CD14-positive monocyte (primary cell): ENCODE results near the gene RGPD3. TPM values are rescaled to one million over a fixed set of nuclear protein-coding genes. Genes with fewer than 3 reads are reported as not detected.
"Not testable (repeated sequence)": the region's sequence is repeated elsewhere in the genome, so short reads cannot be mapped to it uniquely, and the experiment has no call there.

Experiments
- DNase-seq, 3 donors: peaks; one replicate each; pipeline ENCODE4 v3.0.0-alpha.2; 2011 to 2022
- H2AFZ ChIP-seq: 2 replicates; pipeline ENCODE4 v1.6.0; 2012; ENCODE audit warnings: mild to moderate bottlenecking, low read depth, low read length, inconsistent platforms; ENCODE audit not compliant: insufficient read depth, poor library complexity, severe bottlenecking
- H3K27ac ChIP-seq, 2 donors: 1 replicate in 1 of 2; 2 replicates in 1 of 2; pipeline ENCODE4 v1.5.1; 2012 to 2013; ENCODE audit warnings: low read length in 2 of 2, control low read depth in 1 of 2, inconsistent platforms in 1 of 2, low read depth in 1 of 2, mild to moderate bottlenecking in 1 of 2
- H3K27me3 ChIP-seq, 2 donors: one replicate each; pipeline versions ENCODE4 v1.6.0 to v1.6.1; 2011 to 2013; ENCODE audit warnings: low read length in 2 of 2; ENCODE audit not compliant: control insufficient read depth in 2 of 2, insufficient read depth in 2 of 2
- H3K36me3 ChIP-seq, 2 donors: replicated peaks in 1 of 2; 1 replicate in 1 of 2; 2 replicates in 1 of 2; pipeline versions ENCODE4 v1.5.1 to v1.6.1; 2012 to 2013; ENCODE audit warnings: low read length in 2 of 2, control low read depth in 1 of 2, inconsistent platforms in 1 of 2, mild to moderate bottlenecking in 1 of 2; ENCODE audit not compliant: insufficient read depth in 2 of 2, control insufficient read depth in 1 of 2
- H3K4me1 ChIP-seq, 2 donors: 1 replicate in 1 of 2; 2 replicates in 1 of 2; pipeline versions ENCODE4 v1.5.1 to v1.6.1; 2012 to 2013; ENCODE audit warnings: low read length in 2 of 2, control low read depth in 1 of 2, inconsistent platforms in 1 of 2, mild to moderate bottlenecking in 1 of 2, moderate library complexity in 1 of 2; ENCODE audit not compliant: insufficient read depth in 2 of 2, control insufficient read depth in 1 of 2
- H3K4me2 ChIP-seq: replicated peaks from 2 replicates; pipeline ENCODE3; 2012; ENCODE audit warnings: low read length, moderate library complexity, mild to moderate bottlenecking; ENCODE audit not compliant: poor library complexity, severe bottlenecking; ENCODE audit errors: extremely low read depth
- H3K4me3 ChIP-seq, 3 experiments: fragments of 200-600 bp in 1 of 3; sonication (generic) in 1 of 3; replicated peaks in 1 of 3; 1 replicate in 2 of 3; 2 replicates in 1 of 3; pipeline ENCODE4 v1.5.1; 2011 to 2013; ENCODE audit warnings: low read length in 3 of 3, mild to moderate bottlenecking in 3 of 3, control low read depth in 2 of 3, low read depth in 2 of 3, inconsistent platforms in 1 of 3, moderate library complexity in 1 of 3
- H3K79me2 ChIP-seq: 2 replicates; pipeline ENCODE4 v1.6.0; 2012; ENCODE audit warnings: mild to moderate bottlenecking, control low read depth, inconsistent platforms, low read length, moderate library complexity; ENCODE audit not compliant: insufficient read depth
- H3K9ac ChIP-seq: 2 replicates; pipeline ENCODE4 v1.6.0; 2017; ENCODE audit warnings: low read length, mild to moderate bottlenecking; ENCODE audit not compliant: insufficient read depth, poor library complexity, severe bottlenecking
- H3K9me3 ChIP-seq, 2 donors: replicated peaks in 1 of 2; 1 replicate in 1 of 2; 2 replicates in 1 of 2; pipeline versions ENCODE4 v1.5.1 to v1.6.1; 2012 to 2013; ENCODE audit warnings: low read length in 2 of 2, control low read depth in 1 of 2; ENCODE audit not compliant: control insufficient read depth in 1 of 2, insufficient read depth in 1 of 2
- H4K20me1 ChIP-seq: 2 replicates; pipeline ENCODE4 v1.6.0; 2012; ENCODE audit warnings: mild to moderate bottlenecking, low read length, control low read depth, moderate library complexity; ENCODE audit not compliant: insufficient read depth
- H3K27ac Mint-ChIP-seq, 7 donors: one replicate each; pipeline ENCODE4 v1.8.0; 2020; ENCODE audit warnings: mild to moderate bottlenecking in 7 of 7, mixed read lengths in 7 of 7, moderate library complexity in 6 of 7, inconsistent platforms in 2 of 7
- H3K27me3 Mint-ChIP-seq, 3 donors: one replicate each; pipeline ENCODE4 v1.8.0; 2021 to 2022; ENCODE audit warnings: low read depth in 3 of 3, mild to moderate bottlenecking in 3 of 3, mixed read lengths in 3 of 3, moderate library complexity in 3 of 3, inconsistent platforms in 1 of 3
- H3K36me3 Mint-ChIP-seq, 2 donors: one replicate each; pipeline ENCODE4 v1.8.0; 2020; ENCODE audit warnings: mixed read lengths in 2 of 2, inconsistent platforms in 1 of 2, mild to moderate bottlenecking in 1 of 2
- H3K4me1 Mint-ChIP-seq: one replicate; pipeline ENCODE4 v1.8.0; 2020; ENCODE audit warnings: mild to moderate bottlenecking, mixed read lengths
- H3K4me3 Mint-ChIP-seq, 2 donors: one replicate each; pipeline ENCODE4 v1.8.0; 2020; ENCODE audit warnings: mild to moderate bottlenecking in 2 of 2, mixed read lengths in 2 of 2, moderate library complexity in 1 of 2
- H3K9me3 Mint-ChIP-seq, 7 donors: one replicate each; pipeline ENCODE4 v1.8.0; 2020 to 2022; ENCODE audit warnings: mixed read lengths in 7 of 7, mild to moderate bottlenecking in 6 of 7, moderate library complexity in 6 of 7, inconsistent platforms in 2 of 7
- WGBS: methylation state at CpG from one replicate; pipeline ENCODE4 v1.1.5; 2013; ENCODE audit warnings: missing lambda C conversion rate; ENCODE audit not compliant: insufficient coverage; 5-methylcytosine and 5-hydroxymethylcytosine counted together
- intact Hi-C, 2 donors: fragments of 100-400 bp; cut with micrococcal nuclease; formaldehyde crosslinking; loops; one replicate each; pipeline versions ENCODE4 v1.15.0 to v1.15.1; 2023
- polyA plus RNA-seq, 3 donors: library from polyadenylated mRNA; depleted of rRNA in 1 of 3; unstranded in 2 of 3; stranded (reverse) in 1 of 3; fragments of 300-500 nt in 2 of 3; fragments of >200 nt in 1 of 3; fragmentation: Illumina TruSeq in 2 of 3; gene quantifications; 1 replicate in 2 of 3; 2 replicates in 1 of 3; pipeline ENCODE4 v1.2.3, GENCODE V29; 2012 to 2021

Gene RGPD3
- polyA plus RNA-seq, 3 donors, result 0.25 TPM; not detected in 2

DNA sequence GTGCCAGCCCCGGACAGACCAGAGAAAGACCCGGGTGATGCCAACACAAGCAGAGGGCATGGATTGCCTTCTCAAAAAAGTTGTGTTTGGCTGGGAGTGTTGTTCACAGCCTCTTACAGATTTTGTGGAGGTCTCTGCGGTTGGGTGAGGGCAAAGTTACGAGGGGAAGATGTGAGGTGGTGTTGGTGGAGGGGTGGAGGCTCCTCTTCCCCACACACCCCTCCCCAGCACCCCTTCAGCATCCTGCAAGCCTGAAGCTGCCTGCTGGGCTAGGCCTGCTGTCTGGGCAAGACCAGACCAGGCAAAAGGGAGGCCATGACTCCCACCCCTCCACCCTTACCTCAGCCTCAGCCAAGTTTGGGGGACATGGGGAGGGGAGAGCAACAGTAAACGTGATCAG is 45.2 kb upstream of the RGPD3 start:
- H3K36me3 Mint-ChIP-seq, H3K9ac ChIP-seq, H3K36me3 ChIP-seq, H2AFZ ChIP-seq, DNase-seq, H3K9me3 ChIP-seq, H3K9me3 Mint-ChIP-seq, H3K27me3 ChIP-seq, H3K27me3 Mint-ChIP-seq, H3K79me2 ChIP-seq, H3K4me3 ChIP-seq, intact Hi-C loops, H3K4me3 Mint-ChIP-seq, H3K4me2 ChIP-seq, H4K20me1 ChIP-seq, H3K27ac ChIP-seq: not testable (repeated sequence)
- H3K4me1 ChIP-seq, result peaks cover 29 to 37% of the 10 kb centered on the region in 2 donors
- Mint-ChIP-seq H3K4me1 (peaks cover 37% of the 10 kb centered on the region), H3K27ac (peak overlapping the region in 1 of 7 donors; percentile 77)
- WGBS, result no CpG with 5 or more reads among the region's 5 CpGs

DNA sequence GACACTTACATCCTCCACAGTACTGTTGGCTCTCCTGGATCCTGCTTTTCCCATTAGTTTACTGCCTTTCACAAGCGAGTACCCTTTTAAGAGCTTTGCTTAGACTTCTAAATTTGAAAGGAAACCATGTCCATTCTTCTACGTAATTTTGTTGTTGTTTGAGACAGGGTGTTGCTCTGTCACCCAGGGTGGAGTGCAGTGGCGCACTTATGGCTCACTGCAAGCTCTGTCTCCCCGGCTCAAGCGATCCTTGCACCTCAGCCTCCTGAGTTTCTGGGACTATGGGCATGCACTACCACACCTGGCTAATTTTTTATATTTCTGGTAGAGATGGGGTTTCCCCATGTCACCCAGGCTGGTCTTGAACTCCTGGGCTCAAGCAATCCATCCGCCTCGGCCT is 43.7 kb upstream of the RGPD3 start:
- H3K4me3 Mint-ChIP-seq, result peak overlapping the region; percentile 48 to 76

DNA sequence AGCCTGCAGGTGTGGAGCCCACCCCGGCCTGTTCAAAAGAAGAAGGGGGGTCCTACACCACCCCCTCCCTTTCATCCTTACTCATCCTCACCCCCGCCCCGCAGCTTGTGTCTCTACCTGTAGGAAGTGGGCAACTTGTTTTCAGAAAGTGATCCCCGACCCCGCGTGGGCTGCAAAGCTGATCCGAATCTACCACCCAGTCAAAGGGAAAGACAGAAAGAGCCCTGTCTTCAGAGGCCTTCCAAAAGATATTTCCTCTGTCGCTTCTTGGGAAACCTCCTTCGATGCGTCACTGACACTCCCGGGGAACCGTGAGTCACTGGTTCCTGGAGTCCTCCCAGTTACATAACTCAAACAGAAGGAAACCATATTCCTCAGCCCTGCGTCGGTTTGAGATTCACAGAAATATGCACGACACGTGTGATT is 43.3 kb upstream of the RGPD3 start:
- H3K4me3 ChIP-seq, result peak overlapping the region in 1 of 3 experiments; percentile 38
- peak overlapping the region; percentile 48 to 76 for H3K4me3 Mint-ChIP-seq
- H3K79me2 ChIP-seq, H3K4me2 ChIP-seq, intact Hi-C loops, H2AFZ ChIP-seq, H3K27me3 ChIP-seq, H4K20me1 ChIP-seq, H3K9me3 ChIP-seq, H3K36me3 ChIP-seq, H3K36me3 Mint-ChIP-seq, H3K27me3 Mint-ChIP-seq, H3K9me3 Mint-ChIP-seq: not testable (repeated sequence)
- no CpG with 5 or more reads among the region's 16 CpGs for WGBS
- peaks cover 29 to 37% of the 10 kb centered on the region in 2 donors for H3K4me1 ChIP-seq
- peak overlapping the region; percentile 89 to 96 (median 94) for H3K27ac Mint-ChIP-seq
- peaks cover 37% of the 10 kb centered on the region for H3K4me1 Mint-ChIP-seq
- peak overlapping the region; percentile 66 to 91 for H3K27ac ChIP-seq
- peak overlapping the region; percentile 46 for H3K9ac ChIP-seq
- DNase-seq, result peak; percentile 87 to 94 (median 89)

More for the DNA sequence above, 43.7 kb upstream of the RGPD3 start:
- H3K9me3 ChIP-seq, H3K36me3 ChIP-seq, H3K4me2 ChIP-seq, H3K27me3 ChIP-seq, H3K27me3 Mint-ChIP-seq, intact Hi-C loops, H2AFZ ChIP-seq, H3K36me3 Mint-ChIP-seq, H4K20me1 ChIP-seq, H3K9me3 Mint-ChIP-seq, H3K79me2 ChIP-seq: not testable (repeated sequence)
- DNase-seq, result peak; percentile 45 to 63 (median 60)
- Mint-ChIP-seq H3K27ac (peak overlapping the region; percentile 89 to 96 (median 94)), H3K4me1 (peaks cover 37% of the 10 kb centered on the region)
- peak overlapping the region; percentile 46 for H3K9ac ChIP-seq
- H3K4me1 ChIP-seq, result peaks cover 29 to 37% of the 10 kb centered on the region in 2 donors
- 0% methylated on average over 1 of the region's 7 CpGs for WGBS
- peak overlapping the region; percentile 56 to 91 for H3K27ac ChIP-seq
- peak overlapping the region; percentile 8 to 38 (median 25) for H3K4me3 ChIP-seq

DNA sequence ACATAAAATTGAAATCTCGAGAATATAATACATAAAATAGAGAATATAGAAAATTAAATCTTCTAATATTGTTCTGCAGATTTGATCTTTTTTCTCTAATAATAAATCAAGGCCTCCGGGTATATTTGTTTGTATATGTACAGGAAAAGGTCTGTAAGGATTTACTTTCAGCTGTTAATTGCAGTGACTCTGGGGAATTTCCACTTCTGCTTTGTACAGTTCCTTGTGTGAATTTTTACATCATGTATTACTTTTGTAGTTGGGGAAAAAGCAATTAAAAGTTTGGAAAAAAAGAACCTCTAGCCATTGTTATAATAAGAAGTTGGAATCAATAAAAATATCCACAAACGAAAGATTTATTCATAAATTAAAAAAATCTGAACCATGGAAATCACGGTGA is 42.6 kb upstream of the RGPD3 start:
- H3K27me3 ChIP-seq, H3K36me3 Mint-ChIP-seq, intact Hi-C loops, H3K9ac ChIP-seq, H4K20me1 ChIP-seq, H3K9me3 ChIP-seq, H3K4me3 ChIP-seq, H3K27me3 Mint-ChIP-seq, H3K79me2 ChIP-seq, H3K9me3 Mint-ChIP-seq, H3K4me2 ChIP-seq, H2AFZ ChIP-seq, H3K36me3 ChIP-seq: not testable (repeated sequence)
- peaks cover 32% of the 10 kb centered on the region for H3K4me1 Mint-ChIP-seq
- H3K27ac Mint-ChIP-seq, result peak overlapping the region; percentile 89 to 96 (median 94)
- H3K4me3 Mint-ChIP-seq, result peak overlapping the region in 1 of 2 donors; percentile 51
- peak overlapping the region; percentile 66 to 91 for H3K27ac ChIP-seq
- peak; percentile 27 to 75 (median 55) for DNase-seq
- H3K4me1 ChIP-seq, result peaks cover 29 to 37% of the 10 kb centered on the region in 2 donors
- WGBS, result no CpG with 5 or more reads among the region's 4 CpGs
